HL-60 (cell line): ENCODE data around the gene COX17.
"Not testable (repeated sequence)": the region's sequence is repeated elsewhere in the genome, so short reads cannot be mapped to it uniquely, and the experiment has no call there.

ENCODE experiments used
- DNase-seq, 2 experiments: peaks; one replicate each; pipeline ENCODE4 v3.0.0-alpha.2; 2010 to 2020; ENCODE audit warnings: low read depth in 1 of 2, low spot score in 1 of 2
- H3K27ac ChIP-seq: fragments of 250-450 bp; sonication (Bioruptor Pico); replicated peaks from 2 replicates; pipeline ENCODE4 v1.5.1; 2020; ENCODE audit warnings: mild to moderate bottlenecking, moderate library complexity
- H3K27me3 ChIP-seq: fragments of 250-450 bp; sonication (Bioruptor Pico); 2 replicates; pipeline ENCODE4 v1.5.1; 2021; ENCODE audit warnings: mild to moderate bottlenecking, moderate library complexity; ENCODE audit not compliant: insufficient read depth, poor library complexity, severe bottlenecking
- H3K4me3 ChIP-seq: replicated peaks from 2 replicates; pipeline ENCODE4 v1.5.1; 2011; ENCODE audit warnings: mild to moderate bottlenecking, control low read depth, low read length; ENCODE audit not compliant: insufficient read depth
- CTCF ChIP-seq: IDR thresholded peaks from one replicate; pipeline ENCODE4 v1.5.1; 2011; ENCODE audit warnings: low read length, control low read depth, inconsistent platforms; ENCODE audit not compliant: insufficient read depth
- GABPA ChIP-seq: IDR thresholded peaks from 2 replicates; pipeline ENCODE4 v1.6.1; 2012; ENCODE audit warnings: low read depth
- POLR2AphosphoS5 ChIP-seq: IDR thresholded peaks from 2 replicates; pipeline ENCODE4 v1.6.1; 2012; ENCODE audit warnings: low read depth
- REST ChIP-seq: IDR thresholded peaks from 2 replicates; pipeline ENCODE4 v1.6.1; 2012; ENCODE audit warnings: low read depth; ENCODE audit not compliant: insufficient replicate concordance
- SPI1 ChIP-seq: IDR thresholded peaks from 2 replicates; pipeline ENCODE4 v1.6.1; 2012; ENCODE audit warnings: low read depth, mild to moderate bottlenecking, borderline replicate concordance

Gene COX17

GRCh38 chr3:119683421-119683820 lies 6.2 kb upstream of the COX17 start:
- Histone ChIP-seq H3K27me3 (no peaks in the 10 kb centered on the region), H3K4me3 (no peak overlapping the region), H3K27ac (no peak overlapping the region)
- DNase-seq = no peak
- TF ChIP-seq GABPA = no peak

GRCh38 chr3:119681279-119681678 lies 4.1 kb upstream of the COX17 start:
- no peak overlapping the region for H3K4me3 ChIP-seq
- peak in 1 of 2 experiments; percentile 26 for DNase-seq
- no peak overlapping the region for H3K27ac ChIP-seq
- TF ChIP-seq REST = no peak
- peak; percentile 25 for TF ChIP-seq CTCF
- H3K27me3 ChIP-seq = no peaks in the 10 kb centered on the region

GRCh38 chr3:119679874-119680273 lies 2.7 kb upstream of the COX17 start:
- DNase-seq = peak in 1 of 2 experiments; percentile 11
- Histone ChIP-seq H3K27me3 (no peaks in the 10 kb centered on the region), H3K27ac (no peak overlapping the region), H3K4me3 (no peak overlapping the region)
- TF ChIP-seq SPI1 = no peak
- no peak for TF ChIP-seq CTCF
- no peak for TF ChIP-seq REST
- no peak for TF ChIP-seq GABPA

GRCh38 chr3:119678209-119678608 lies 1.0 kb upstream of the COX17 start:
- not testable (repeated sequence) for H3K27ac ChIP-seq, H3K27me3 ChIP-seq, DNase-seq, H3K4me3 ChIP-seq

- H3K27ac ChIP-seq = peak overlapping the region; percentile 97
- no peak for TF ChIP-seq CTCF
- TF ChIP-seq GABPA = no peak
- no peak for TF ChIP-seq REST
- TF ChIP-seq SPI1 = no peak
- no peak for TF ChIP-seq POLR2AphosphoS5
- no peaks in the 10 kb centered on the region for H3K27me3 ChIP-seq
- no peak for DNase-seq
- peak overlapping the region; percentile 72 for H3K4me3 ChIP-seq
These were observed 382 bp upstream of the COX17 start for GRCh38 chr3:119677641-119677934.
